Fibroblast of pulmonary artery (primary cell): Measurements from ENCODE around the gene ABHD13.

Source experiments
- DNase-seq: peaks from one replicate; pipeline ENCODE4 v3.0.0-alpha.2; 2010; ENCODE audit warnings: low read depth
- H3K4me3 ChIP-seq: replicated peaks from 2 replicates; pipeline ENCODE4 v1.5.1; 2011; ENCODE audit warnings: low read depth, mild to moderate bottlenecking, control low read depth, low read length, moderate library complexity
- TF ChIP-seq, protein P1 (sequence below): IDR thresholded peaks from 2 replicates; pipeline ENCODE4 v1.5.1; 2011; ENCODE audit warnings: mild to moderate bottlenecking, control low read depth, low read length, inconsistent platforms; ENCODE audit errors: missing control alignments

ABHD13 gene

DNA sequence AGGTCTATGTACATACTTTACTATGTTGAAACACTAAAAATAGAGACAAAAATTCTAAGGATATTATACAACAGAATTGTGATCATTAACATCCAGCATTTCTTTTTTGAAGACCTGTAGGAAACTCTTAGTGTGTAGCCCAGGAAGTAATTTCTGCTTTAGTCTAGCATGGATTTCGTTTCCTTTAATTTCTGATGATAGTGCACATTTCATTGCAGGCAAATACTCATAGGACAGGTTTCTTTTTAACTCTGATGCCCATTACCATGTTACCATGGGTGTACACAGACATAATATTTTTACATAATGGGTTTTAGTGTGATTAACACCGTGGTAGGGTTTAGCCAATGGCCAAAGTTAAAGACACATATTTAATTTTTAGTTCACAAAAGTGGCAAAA lies 29.9 kb upstream of the ABHD13 start:
- H3K4me3 ChIP-seq, result no peak overlapping the region
- TF ChIP-seq, protein P1, sequence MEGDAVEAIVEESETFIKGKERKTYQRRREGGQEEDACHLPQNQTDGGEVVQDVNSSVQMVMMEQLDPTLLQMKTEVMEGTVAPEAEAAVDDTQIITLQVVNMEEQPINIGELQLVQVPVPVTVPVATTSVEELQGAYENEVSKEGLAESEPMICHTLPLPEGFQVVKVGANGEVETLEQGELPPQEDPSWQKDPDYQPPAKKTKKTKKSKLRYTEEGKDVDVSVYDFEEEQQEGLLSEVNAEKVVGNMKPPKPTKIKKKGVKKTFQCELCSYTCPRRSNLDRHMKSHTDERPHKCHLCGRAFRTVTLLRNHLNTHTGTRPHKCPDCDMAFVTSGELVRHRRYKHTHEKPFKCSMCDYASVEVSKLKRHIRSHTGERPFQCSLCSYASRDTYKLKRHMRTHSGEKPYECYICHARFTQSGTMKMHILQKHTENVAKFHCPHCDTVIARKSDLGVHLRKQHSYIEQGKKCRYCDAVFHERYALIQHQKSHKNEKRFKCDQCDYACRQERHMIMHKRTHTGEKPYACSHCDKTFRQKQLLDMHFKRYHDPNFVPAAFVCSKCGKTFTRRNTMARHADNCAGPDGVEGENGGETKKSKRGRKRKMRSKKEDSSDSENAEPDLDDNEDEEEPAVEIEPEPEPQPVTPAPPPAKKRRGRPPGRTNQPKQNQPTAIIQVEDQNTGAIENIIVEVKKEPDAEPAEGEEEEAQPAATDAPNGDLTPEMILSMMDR, result no peak
- DNase-seq, result no peak

DNA sequence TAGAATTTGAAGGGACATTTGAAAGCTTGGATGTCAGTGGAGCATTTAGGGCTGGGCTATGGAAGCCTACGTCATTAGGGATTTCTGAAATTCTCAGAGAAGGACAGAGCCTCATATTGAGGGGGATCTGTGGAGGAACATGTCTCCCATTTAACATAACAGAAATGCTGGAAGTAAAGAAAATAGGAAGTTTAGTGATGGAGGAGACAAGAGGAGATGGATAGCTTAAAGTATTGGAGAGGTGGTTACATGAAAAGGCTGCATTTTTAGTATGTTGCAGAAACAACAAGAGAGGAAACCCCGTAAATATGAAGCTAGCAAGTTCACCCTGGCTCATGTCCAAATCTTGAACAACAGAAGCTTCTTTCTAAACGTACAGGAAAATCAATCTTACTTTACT lies 27.3 kb upstream of the ABHD13 start:
- DNase-seq, result no peak
- TF ChIP-seq, protein P1, result no peak
- H3K4me3 ChIP-seq, result no peak overlapping the region

DNA sequence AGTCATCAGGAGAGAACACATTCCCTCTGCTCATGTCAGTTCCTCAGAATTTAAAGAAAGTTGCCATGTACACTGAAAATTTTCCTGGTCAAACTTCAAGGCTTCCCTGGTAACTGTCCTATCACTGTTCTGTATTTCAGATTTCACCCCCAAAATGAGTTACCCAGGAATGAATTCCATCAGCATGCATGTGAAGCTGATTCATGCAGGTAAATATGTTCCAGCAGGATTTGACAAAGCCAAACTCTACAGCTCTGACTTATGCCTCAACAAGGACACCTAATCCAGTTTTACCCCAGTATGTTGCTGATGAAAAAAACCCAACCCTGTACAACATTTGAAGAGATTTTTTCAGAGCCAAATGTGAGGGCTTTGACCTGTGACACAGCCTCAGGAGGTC lies 24.4 kb upstream of the ABHD13 start:
- no peak overlapping the region for H3K4me3 ChIP-seq
- DNase-seq, result no peak
- TF ChIP-seq, protein P1, result no peak

DNA sequence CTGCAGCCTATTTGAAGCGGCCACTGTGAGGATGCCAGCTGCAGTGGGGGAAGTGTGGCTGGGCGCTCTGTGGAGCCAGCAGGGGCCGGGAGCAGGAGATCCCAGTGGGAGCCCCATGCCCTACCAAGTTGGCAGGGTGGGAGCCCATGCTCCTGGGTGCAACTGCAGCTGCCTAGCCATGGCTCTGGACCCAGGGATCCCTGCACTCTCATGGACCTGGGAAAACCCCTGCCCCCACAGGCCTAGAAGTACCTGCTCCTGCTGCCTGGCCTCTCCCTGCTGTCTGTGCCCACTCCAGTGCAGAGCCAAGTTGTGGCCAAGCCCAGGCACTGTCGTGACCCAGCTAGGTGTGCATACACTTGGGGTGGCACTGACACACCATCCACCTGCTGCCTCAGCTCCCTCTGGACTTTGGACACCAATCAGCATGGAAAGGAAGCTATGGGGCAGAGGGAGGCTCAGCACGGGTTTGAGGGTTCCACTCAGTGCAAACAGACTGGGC lies 23.7 kb upstream of the ABHD13 start:
- DNase-seq, result no peak
- TF ChIP-seq, protein P1, result no peak

DNA sequence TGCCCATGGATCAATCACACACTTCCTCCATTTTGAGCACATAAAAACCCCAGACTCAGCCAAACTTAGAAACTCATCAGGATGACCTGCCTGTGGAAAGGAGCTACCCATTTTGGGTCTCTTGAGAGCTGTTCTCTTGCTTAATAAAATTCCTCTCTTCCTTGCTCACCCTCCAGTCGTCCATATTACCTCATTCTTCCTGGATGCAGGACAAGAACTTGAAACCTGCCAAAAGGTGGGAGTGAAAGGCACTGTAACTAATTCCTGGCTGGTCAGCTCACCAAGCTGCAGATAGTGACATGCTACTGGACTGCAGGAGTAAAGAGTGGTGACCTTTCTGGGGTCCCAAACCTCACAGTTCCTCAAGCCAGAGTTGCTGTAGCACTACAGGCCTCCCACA lies 23.0 kb upstream of the ABHD13 start:
- DNase-seq, result peak; percentile 24
- TF ChIP-seq, protein P1, result no peak
- H3K4me3 ChIP-seq, result no peak overlapping the region

More for the DNA sequence above, 23.7 kb upstream of the ABHD13 start:
- no peak overlapping the region for H3K4me3 ChIP-seq

DNA sequence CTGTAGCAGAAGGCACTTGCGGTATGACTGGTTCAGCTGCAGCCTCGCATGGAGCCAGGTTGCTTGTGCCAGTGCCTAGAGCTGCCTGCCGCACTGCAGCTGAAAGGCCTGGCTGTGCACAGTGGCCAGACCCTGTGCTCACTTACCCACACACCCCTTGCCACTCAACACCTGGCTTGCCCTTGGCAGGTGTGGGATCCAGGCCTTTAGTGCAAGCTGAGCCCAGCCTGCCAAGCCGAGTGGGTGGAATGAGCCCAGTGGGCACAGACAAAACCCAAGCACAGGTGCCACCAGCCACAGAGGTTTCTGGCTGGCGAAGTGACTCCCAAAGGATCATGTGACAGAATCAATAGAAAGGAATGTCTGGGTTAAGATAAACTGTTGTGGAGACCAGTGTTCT lies 22.3 kb upstream of the ABHD13 start:
- H3K4me3 ChIP-seq, result no peak overlapping the region
- no peak for DNase-seq
- TF ChIP-seq, protein P1, result no peak

DNA sequence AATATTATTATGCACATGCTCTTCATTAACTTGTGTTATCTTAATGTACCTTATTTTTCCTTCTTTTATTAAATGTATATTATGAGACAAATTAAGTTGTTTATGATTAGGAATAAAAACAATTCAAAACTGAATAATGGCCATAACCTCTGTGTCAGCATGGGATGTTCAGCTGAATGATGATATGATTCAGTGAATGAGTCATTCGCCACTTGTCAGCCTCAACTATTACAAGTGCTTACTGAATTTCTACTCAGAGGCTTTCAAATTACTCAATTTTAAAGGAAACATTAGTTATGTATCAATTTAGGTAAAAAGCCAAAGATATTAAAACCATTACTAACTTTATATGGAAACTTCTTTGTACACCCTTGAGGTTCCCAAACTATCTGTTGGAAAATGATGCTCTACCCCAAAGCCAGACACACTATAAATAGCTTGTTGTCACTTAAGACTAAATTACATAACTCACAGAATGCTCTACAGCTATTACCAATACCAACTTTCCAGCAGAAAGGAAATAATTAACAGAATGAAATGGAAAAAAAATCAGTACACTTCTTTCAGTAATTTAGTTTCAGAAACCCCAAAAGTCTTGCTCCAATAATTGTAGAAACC lies 17.3 kb upstream of the ABHD13 start:
- TF ChIP-seq, protein P1, result no peak
- H3K4me3 ChIP-seq, result no peak overlapping the region
- peak; percentile 13 for DNase-seq
